BE2C (cell line): Measurements from ENCODE around the gene CNTN4.
"Not testable (repeated sequence)": the region's sequence is repeated elsewhere in the genome, so short reads cannot be mapped to it uniquely, and the experiment has no call there.

Experiments
- DNase-seq: peaks from one replicate; pipeline ENCODE4 v3.0.0-alpha.2; 2020
- H3K27me3 ChIP-seq: fragments of 250-450 bp; sonication (Bioruptor Pico); 2 replicates; pipeline ENCODE4 v1.5.1; 2020; ENCODE audit warnings: mild to moderate bottlenecking
- H3K36me3 ChIP-seq: fragments of 250-450 bp; sonication (Bioruptor Pico); 2 replicates; pipeline ENCODE4 v1.5.1; 2020; ENCODE audit warnings: mild to moderate bottlenecking
- H3K4me1 ChIP-seq: fragments of 250-450 bp; sonication (Bioruptor Pico); 2 replicates; pipeline ENCODE4 v1.5.1; 2020
- H3K4me3 ChIP-seq: 2 replicates; pipeline ENCODE4 v1.5.1; 2011; ENCODE audit warnings: low read depth, low read length
- H3K9me3 ChIP-seq: fragments of 250-450 bp; sonication (Bioruptor Pico); 2 replicates; pipeline ENCODE4 v1.5.1; 2020
- CTCF ChIP-seq: IDR thresholded peaks from 2 replicates; pipeline ENCODE4 v1.5.1; 2012; ENCODE audit warnings: mild to moderate bottlenecking, low read depth, low read length

The CNTN4 gene

GRCh38 chr3:2516762-2517441 lies 418.2 kb downstream of the CNTN4 start:
- Histone ChIP-seq H3K9me3 (no peaks in the 10 kb centered on the region), H3K4me3 (no peak overlapping the region), H3K36me3 (no peaks in the 10 kb centered on the region), H3K4me1 (no peaks in the 10 kb centered on the region), H3K27me3 (no peaks in the 10 kb centered on the region)
- no peak for DNase-seq
- no peak for TF ChIP-seq CTCF

GRCh38 chr3:2517500-2518172 lies 419.0 kb downstream of the CNTN4 start:
- no peaks in the 10 kb centered on the region for H3K36me3 ChIP-seq
- DNase-seq, result no peak
- no peak overlapping the region for H3K4me3 ChIP-seq
- TF ChIP-seq CTCF, result no peak
- no peaks in the 10 kb centered on the region for H3K4me1 ChIP-seq
- no peaks in the 10 kb centered on the region for H3K9me3 ChIP-seq
- no peaks in the 10 kb centered on the region for H3K27me3 ChIP-seq

- TF ChIP-seq CTCF, result no peak
- no peak for DNase-seq
- no peaks in the 10 kb centered on the region for H3K36me3 ChIP-seq
- no peaks in the 10 kb centered on the region for H3K4me1 ChIP-seq
- no peak overlapping the region for H3K4me3 ChIP-seq
- H3K9me3 ChIP-seq, result no peaks in the 10 kb centered on the region
- no peaks in the 10 kb centered on the region for H3K27me3 ChIP-seq
Measured at GRCh38 chr3:2523281-2523836, 424.7 kb downstream of the CNTN4 start.

- Histone ChIP-seq H3K36me3 (no peaks in the 10 kb centered on the region), H3K4me1 (no peaks in the 10 kb centered on the region), H3K4me3 (no peak overlapping the region), H3K9me3 (no peaks in the 10 kb centered on the region), H3K27me3 (no peaks in the 10 kb centered on the region)
- no peak for TF ChIP-seq CTCF
- DNase-seq, result no peak
Measured at GRCh38 chr3:2525968-2526367, 427.3 kb downstream of the CNTN4 start.

- Histone ChIP-seq H3K4me3 (no peak overlapping the region), H3K9me3 (no peaks in the 10 kb centered on the region), H3K4me1 (no peaks in the 10 kb centered on the region), H3K27me3 (no peaks in the 10 kb centered on the region), H3K36me3 (no peaks in the 10 kb centered on the region)
- no peak for TF ChIP-seq CTCF
- no peak for DNase-seq
Measured at GRCh38 chr3:2526926-2527325, 428.3 kb downstream of the CNTN4 start.

- H3K9me3 ChIP-seq, H3K4me1 ChIP-seq, H3K36me3 ChIP-seq, H3K27me3 ChIP-seq, H3K4me3 ChIP-seq, DNase-seq: not testable (repeated sequence)
Measured at GRCh38 chr3:2527328-2527727, 428.7 kb downstream of the CNTN4 start.

GRCh38 chr3:2534767-2535166 lies 436.1 kb downstream of the CNTN4 start:
- not testable (repeated sequence) for H3K27me3 ChIP-seq, DNase-seq

More at GRCh38 chr3:2534767-2535166, 436.1 kb downstream of the CNTN4 start:
- H3K4me3 ChIP-seq, H3K36me3 ChIP-seq, H3K9me3 ChIP-seq, H3K4me1 ChIP-seq: not testable (repeated sequence)
